ENCODE data around the gene RTL5. TPM values are rescaled to one million over a fixed set of nuclear protein-coding genes. Genes with fewer than 3 reads are reported as not detected.

Gene RTL5
- total and polyA plus RNA-seq, 2 experiments from 2014 or later = 0.31 to 0.94 TPM

GRCh38 chrX:72126048-72126415, 5.7 kb downstream of the RTL5 start:
- TF ChIP-seq STAT1 (IDR thresholded peaks at IDR 0.05; ENCODE audit: unreplicated experiment) = no peak
- no peak for TF ChIP-seq JUNB (IDR thresholded peaks at IDR 0.05; ENCODE audit: unreplicated experiment)
- TF ChIP-seq NANOG (IDR thresholded peaks at IDR 0.05; ENCODE audit: borderline replicate concordance) = no peak
- TF ChIP-seq ZNF331 (CRISPR knock-in tag; IDR thresholded peaks at IDR 0.05; ENCODE audit: low read depth) = no peak
- no peak for TF ChIP-seq POLR2AphosphoS5 (IDR thresholded peaks at IDR 0.05; ENCODE audit: low read depth)
- Histone ChIP-seq H4K20me1 (replicated peaks; ENCODE audit: insufficient read depth) (no peaks in the 10 kb centered on the region), H3K27ac (ENCODE audit: low read depth) (no peak overlapping the region), H3K36me3 (ENCODE audit: insufficient read depth) (no peaks in the 10 kb centered on the region), H3K79me2 (replicated peaks; ENCODE audit: insufficient read depth) (no peaks in the 10 kb centered on the region), H3F3A (replicated peaks; ENCODE audit: low read depth) (no peaks in the 10 kb centered on the region), H3K4me3 (no peak overlapping the region), H3K4me2 (no peak overlapping the region), H3K9me2 (ENCODE audit: insufficient read depth) (no peaks in the 10 kb centered on the region), H3K27me3 (ENCODE audit: insufficient read depth) (peaks cover 26% of the 10 kb centered on the region), H2AFZ (no peak overlapping the region), H3K4me1 (ENCODE audit: insufficient read depth) (peaks cover 9% of the 10 kb centered on the region)
- Mint-ChIP-seq H3K27me3 (ENCODE audit: insufficient read depth, low read depth, poor library complexity) (peaks cover 37% of the 10 kb centered on the region), H3K27ac (no peak overlapping the region), H3K4me3 (no peak overlapping the region), H3K36me3 (ENCODE audit: low read depth) (peaks cover 23% of the 10 kb centered on the region), H3K9me3 (peaks cover 17% of the 10 kb centered on the region), H3K4me1 (peaks cover 52% of the 10 kb centered on the region)
- DNase-seq (ENCODE audit: low spot score) (no peak), ATAC-seq (no peak)

- no peak for DNase-seq (ENCODE audit: low spot score)
- Histone ChIP-seq H3K27me3 (ENCODE audit: insufficient read depth) (peaks cover 21% of the 10 kb centered on the region), H3K4me2 (no peak overlapping the region), H3K27ac (ENCODE audit: low read depth) (no peak overlapping the region), H4K20me1 (replicated peaks; ENCODE audit: insufficient read depth) (no peaks in the 10 kb centered on the region), H2AFZ (no peak overlapping the region), H3K9me2 (ENCODE audit: insufficient read depth) (no peaks in the 10 kb centered on the region), H3K36me3 (ENCODE audit: insufficient read depth) (no peaks in the 10 kb centered on the region), H3K79me2 (replicated peaks; ENCODE audit: insufficient read depth) (no peaks in the 10 kb centered on the region), H3K4me3 (no peak overlapping the region), H3K4me1 (ENCODE audit: insufficient read depth) (peaks cover 9% of the 10 kb centered on the region), H3F3A (replicated peaks; ENCODE audit: low read depth) (no peaks in the 10 kb centered on the region)
- Mint-ChIP-seq H3K36me3 (ENCODE audit: low read depth) (peaks cover 22% of the 10 kb centered on the region), H3K9me3 (peaks cover 16% of the 10 kb centered on the region), H3K27ac (no peak overlapping the region), H3K4me1 (peaks cover 53% of the 10 kb centered on the region), H3K27me3 (ENCODE audit: insufficient read depth, low read depth, poor library complexity) (peaks cover 32% of the 10 kb centered on the region), H3K4me3 (no peak overlapping the region)
- no peak for ATAC-seq
- no peak for TF ChIP-seq ZNF331 (CRISPR knock-in tag; IDR thresholded peaks at IDR 0.05; ENCODE audit: low read depth)
- no peak for TF ChIP-seq NANOG (IDR thresholded peaks at IDR 0.05; ENCODE audit: borderline replicate concordance)
- TF ChIP-seq ZNF114 (CRISPR knock-in tag; IDR thresholded peaks at IDR 0.05) = no peak
- no peak for TF ChIP-seq EZH2 (IDR thresholded peaks at IDR 0.05; ENCODE audit: low read depth, unreplicated experiment)
- TF ChIP-seq EZH2phosphoT487 (IDR thresholded peaks at IDR 0.05; ENCODE audit: unreplicated experiment) = no peak
- TF ChIP-seq STAT1 (IDR thresholded peaks at IDR 0.05; ENCODE audit: unreplicated experiment) = no peak
- no peak for TF ChIP-seq ETS1 (IDR thresholded peaks at IDR 0.05)
- TF ChIP-seq POLR2AphosphoS5 (IDR thresholded peaks at IDR 0.05; ENCODE audit: low read depth) = no peak
- TF ChIP-seq CREB1 (CRISPR knock-in tag; IDR thresholded peaks at IDR 0.05; ENCODE audit: low read depth) = no peak
- TF ChIP-seq REST (IDR thresholded peaks at IDR 0.05; ENCODE audit: unreplicated experiment) = no peak
- no peak for TF ChIP-seq JUNB (IDR thresholded peaks at IDR 0.05; ENCODE audit: unreplicated experiment)
These were observed 6.2 kb downstream of the RTL5 start for GRCh38 chrX:72125331-72126047.

Measured in GM23338 (cell line).